HepG2 (cell line): ENCODE data around the gene NCOA7. TPM values are rescaled to one million over a fixed set of nuclear protein-coding genes. Genes with fewer than 3 reads are reported as not detected.

Experiments used
- ARNT ChIP-seq: fragments of 450-650 bp; IDR thresholded peaks from 2 replicates; pipeline ENCODE4 v1.6.1; 2017
- ARNTL ChIP-seq: sonication (generic); formaldehyde crosslinking; IDR thresholded peaks from 2 replicates; pipeline ENCODE4 v1.4.0; 2020; ENCODE audit warnings: mild to moderate bottlenecking, missing genetic modification reagents
- BCL6 ChIP-seq: IDR thresholded peaks from 2 replicates; pipeline ENCODE4 v1.6.1; 2016; ENCODE audit warnings: missing genetic modification reagents, missing compliant biosample characterization
- GPN1 ChIP-seq: sonication (generic); formaldehyde crosslinking; IDR thresholded peaks from 2 replicates; pipeline ENCODE4 v1.5.1; 2020; ENCODE audit warnings: missing genetic modification reagents, borderline replicate concordance
- KDM3A ChIP-seq: IDR thresholded peaks from 2 replicates; pipeline ENCODE4 v1.6.1; 2018; ENCODE audit warnings: low read depth, missing compliant biosample characterization
- KMT2B ChIP-seq: IDR thresholded peaks from 2 replicates; pipeline ENCODE4 v1.6.1; 2016; ENCODE audit warnings: missing genetic modification reagents, missing compliant biosample characterization
- MAF1 ChIP-seq: sonication (generic); formaldehyde crosslinking; IDR thresholded peaks from 2 replicates; pipeline ENCODE4 v1.5.0; 2020; ENCODE audit warnings: missing genetic modification reagents, borderline replicate concordance
- MTERF4 ChIP-seq: sonication (generic); formaldehyde crosslinking; IDR thresholded peaks from 2 replicates; pipeline ENCODE4 v1.8.0; 2023; ENCODE audit warnings: mild to moderate bottlenecking, missing genetic modification reagents
- MYPOP ChIP-seq: sonication (generic); formaldehyde crosslinking; IDR thresholded peaks from 2 replicates; pipeline ENCODE4 v1.8.1; 2023; ENCODE audit warnings: mild to moderate bottlenecking, moderate library complexity, missing genetic modification reagents
- PCBP2 ChIP-seq: fragments of 200-400 bp; formaldehyde crosslinking; optimal IDR thresholded peaks from 2 replicates; pipeline ENCODE3; 2018; ENCODE audit warnings: low read length, low read depth; ENCODE audit not compliant: poor library complexity, severe bottlenecking
- PHF8 ChIP-seq: sonication (generic); formaldehyde crosslinking; IDR thresholded peaks from 2 replicates; pipeline ENCODE4 v1.5.0; 2020; ENCODE audit warnings: missing genetic modification reagents
- PRMT3 ChIP-seq: sonication (generic); formaldehyde crosslinking; IDR thresholded peaks from 2 replicates; pipeline ENCODE4 v1.8.1; 2022; ENCODE audit warnings: low read depth, mild to moderate bottlenecking, moderate library complexity, missing genetic modification reagents, borderline replicate concordance
- SP4 ChIP-seq: sonication (generic); formaldehyde crosslinking; IDR thresholded peaks from 2 replicates; pipeline ENCODE4 v1.8.1; 2023; ENCODE audit warnings: mild to moderate bottlenecking, missing genetic modification reagents
- TMF1 ChIP-seq: sonication (generic); formaldehyde crosslinking; IDR thresholded peaks from 2 replicates; pipeline ENCODE4 v1.8.1; 2022; ENCODE audit warnings: low read depth, missing genetic modification reagents
- U2AF1 ChIP-seq: fragments of 200-400 bp; formaldehyde crosslinking; optimal IDR thresholded peaks from 2 replicates; pipeline ENCODE3; 2017; ENCODE audit warnings: mild to moderate bottlenecking, low read depth, low read length
- UBTF ChIP-seq: sonication (generic); formaldehyde crosslinking; IDR thresholded peaks from 2 replicates; pipeline ENCODE4 v1.4.0; 2020; ENCODE audit warnings: mild to moderate bottlenecking, missing genetic modification reagents
- ZNF260 ChIP-seq: sonication (generic); formaldehyde crosslinking; IDR thresholded peaks from 2 replicates; pipeline ENCODE4 v1.4.0; 2020; ENCODE audit warnings: missing genetic modification reagents, low read depth, mild to moderate bottlenecking, borderline replicate concordance
- ZNF761 ChIP-seq: sonication (generic); formaldehyde crosslinking; conservative IDR thresholded peaks from 2 replicates; pipeline ENCODE4 v1.4.0; 2020; ENCODE audit warnings: mild to moderate bottlenecking, missing genetic modification reagents
- ZSCAN30 ChIP-seq: sonication (generic); formaldehyde crosslinking; IDR thresholded peaks from 2 replicates; pipeline ENCODE4 v1.5.0; 2020; ENCODE audit warnings: mild to moderate bottlenecking, missing genetic modification reagents
- polyA plus RNA-seq, 8 experiments: library from polyadenylated mRNA; depleted of rRNA in 3 of 8; stranded (reverse) in 7 of 8; unstranded in 1 of 8; fragments of >200 nt; fragmentation: Illumina TruSeq in 4 of 8; extraction: Trizol in 4 of 8; gene quantifications; 2 replicates each; pipeline versions ENCODE4 v1.2.1 to v1.2.3, GENCODE V29; 2011 to 2016; ENCODE audit warnings: low read depth in 4 of 8, missing spikeins in 1 of 8, mixed read lengths in 1 of 8; ENCODE audit not compliant: insufficient read depth in 1 of 8
- total RNA-seq, 5 experiments: library from RNA; depleted of rRNA; stranded (reverse); fragments of >200 nt; fragmentation: Illumina TruSeq; extraction: Trizol; gene quantifications; 2 replicates each; pipeline ENCODE4 v1.2.3, GENCODE V29; 2016; ENCODE audit warnings: low read depth in 1 of 5
- TF ChIP-seq, protein P1 (sequence below): sonication (generic); formaldehyde crosslinking; IDR thresholded peaks from 2 replicates; pipeline ENCODE4 v1.8.0; 2022; ENCODE audit warnings: mild to moderate bottlenecking, missing genetic modification reagents, moderate library complexity
- TF ChIP-seq, protein P2 (sequence below): sonication (generic); formaldehyde crosslinking; IDR thresholded peaks from 2 replicates; pipeline ENCODE4 v1.4.0; 2020; ENCODE audit warnings: mild to moderate bottlenecking, missing genetic modification reagents

Gene NCOA7
- total and polyA plus RNA-seq, 2 of the 13 experiments (the other 11 are each of a cell fraction or from before 2014, with no cell fraction given): 13.6 to 20.8 TPM

GRCh38 chr6:125748406-125749172 is 42.2 kb upstream of the NCOA7 start (continued):
- TF ChIP-seq ARNTL (CRISPR knock-in tag) (0 out of 2 replicates have a peak, but pooled peaks have one; percentile 49), MAF1 (no peak), U2AF1 (no peak), SP4 (CRISPR knock-in tag) (no peak), ZNF260 (no peak), UBTF (CRISPR knock-in tag) (peak; percentile 7; the same call in 1 of the 2 replicates), BCL6 (peak; percentile 5; the same call in 1 of the 2 replicates), ZSCAN30 (CRISPR knock-in tag) (no peak), PCBP2 (no peak), PRMT3 (CRISPR knock-in tag) (no peak; the same call in 1 of the 2 replicates), TMF1 (no peak), KMT2B (CRISPR knock-in tag) (no peak), GPN1 (CRISPR knock-in tag) (no peak), KDM3A (no peak), PHF8 (no peak; the same call in 1 of the 2 replicates), ARNT (no peak), MTERF4 (CRISPR knock-in tag) (no peak), MYPOP (CRISPR knock-in tag) (no peak), ZNF761 (CRISPR knock-in tag) (no peak)
- TF ChIP-seq, protein P1, sequence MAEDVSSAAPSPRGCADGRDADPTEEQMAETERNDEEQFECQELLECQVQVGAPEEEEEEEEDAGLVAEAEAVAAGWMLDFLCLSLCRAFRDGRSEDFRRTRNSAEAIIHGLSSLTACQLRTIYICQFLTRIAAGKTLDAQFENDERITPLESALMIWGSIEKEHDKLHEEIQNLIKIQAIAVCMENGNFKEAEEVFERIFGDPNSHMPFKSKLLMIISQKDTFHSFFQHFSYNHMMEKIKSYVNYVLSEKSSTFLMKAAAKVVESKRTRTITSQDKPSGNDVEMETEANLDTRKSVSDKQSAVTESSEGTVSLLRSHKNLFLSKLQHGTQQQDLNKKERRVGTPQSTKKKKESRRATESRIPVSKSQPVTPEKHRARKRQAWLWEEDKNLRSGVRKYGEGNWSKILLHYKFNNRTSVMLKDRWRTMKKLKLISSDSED (CRISPR knock-in tag): no peak
- TF ChIP-seq, protein P2, sequence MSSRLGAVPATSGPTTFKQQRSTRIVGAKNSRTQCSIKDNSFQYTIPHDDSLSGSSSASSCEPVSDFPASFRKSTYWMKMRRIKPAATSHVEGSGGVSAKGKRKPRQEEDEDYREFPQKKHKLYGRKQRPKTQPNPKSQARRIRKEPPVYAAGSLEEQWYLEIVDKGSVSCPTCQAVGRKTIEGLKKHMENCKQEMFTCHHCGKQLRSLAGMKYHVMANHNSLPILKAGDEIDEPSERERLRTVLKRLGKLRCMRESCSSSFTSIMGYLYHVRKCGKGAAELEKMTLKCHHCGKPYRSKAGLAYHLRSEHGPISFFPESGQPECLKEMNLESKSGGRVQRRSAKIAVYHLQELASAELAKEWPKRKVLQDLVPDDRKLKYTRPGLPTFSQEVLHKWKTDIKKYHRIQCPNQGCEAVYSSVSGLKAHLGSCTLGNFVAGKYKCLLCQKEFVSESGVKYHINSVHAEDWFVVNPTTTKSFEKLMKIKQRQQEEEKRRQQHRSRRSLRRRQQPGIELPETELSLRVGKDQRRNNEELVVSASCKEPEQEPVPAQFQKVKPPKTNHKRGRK: 0 out of 2 replicates have a peak, but pooled peaks have one; percentile 1
